ENCODE measurements around the gene ROBO4.

Gene ROBO4

DNA sequence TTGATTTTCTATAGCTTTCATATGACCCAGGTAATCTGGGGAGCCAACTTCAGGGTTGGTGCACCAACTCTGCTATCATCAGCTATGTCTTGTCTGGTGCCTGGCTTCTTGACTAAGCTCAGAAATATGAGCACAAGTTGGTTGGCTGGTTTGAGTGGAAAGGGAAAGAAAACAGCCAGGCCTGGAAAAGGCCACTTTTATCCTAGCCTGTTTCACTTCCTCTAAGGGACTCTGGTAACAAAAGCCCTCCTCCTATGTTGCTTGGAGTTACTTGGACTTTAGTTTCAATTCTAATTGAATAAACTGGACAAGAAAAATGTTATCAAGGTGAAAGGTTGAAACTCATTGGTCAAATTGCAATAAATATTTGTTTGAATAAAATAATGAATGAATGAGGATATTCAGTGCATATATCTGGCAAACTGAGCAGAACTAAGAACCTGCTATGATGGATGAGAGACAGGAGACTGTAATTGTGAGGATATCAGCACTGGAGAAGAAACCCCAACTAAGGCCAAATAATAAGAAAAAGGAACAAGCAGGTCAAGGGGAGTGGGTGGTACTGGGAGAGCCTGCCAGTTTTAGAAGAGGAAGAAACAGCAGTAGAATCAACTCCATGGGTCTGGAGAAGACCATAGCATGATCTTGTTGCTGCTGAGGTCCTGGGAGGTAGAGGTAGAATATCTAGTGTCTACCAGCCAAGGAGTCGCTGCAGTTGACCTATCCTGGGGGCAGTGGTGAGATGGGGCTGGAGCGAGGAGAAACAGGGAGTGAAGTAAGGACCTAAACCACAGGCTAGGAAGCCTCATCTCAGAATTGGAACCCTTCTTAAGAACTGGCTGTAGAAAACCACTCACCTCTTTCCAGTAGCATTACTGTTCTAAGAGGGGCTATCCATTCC lies 8.2 kb downstream of the ROBO4 start:
- peak; percentile 2 for DNase-seq (ENCODE audit: low spot score)

DNA sequence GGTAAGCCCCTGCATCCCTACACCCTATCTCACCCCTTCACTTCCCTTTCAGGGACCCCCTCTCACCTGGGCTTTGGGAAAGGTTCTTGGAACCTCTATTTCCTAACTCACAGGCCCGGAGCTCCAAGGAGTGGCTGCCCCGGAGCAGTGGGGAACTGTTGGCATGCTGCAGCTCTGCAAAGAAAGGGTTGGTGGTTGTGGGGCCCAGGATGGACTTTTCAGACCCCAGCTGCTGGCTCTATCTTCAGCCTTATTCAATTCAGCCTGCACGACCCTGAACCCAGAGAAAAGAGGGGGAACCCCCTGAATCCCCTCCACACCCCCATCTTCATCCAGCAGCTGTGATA lies 10.0 kb downstream of the ROBO4 start:
- DNase-seq (ENCODE audit: low spot score) = no peak

DNA sequence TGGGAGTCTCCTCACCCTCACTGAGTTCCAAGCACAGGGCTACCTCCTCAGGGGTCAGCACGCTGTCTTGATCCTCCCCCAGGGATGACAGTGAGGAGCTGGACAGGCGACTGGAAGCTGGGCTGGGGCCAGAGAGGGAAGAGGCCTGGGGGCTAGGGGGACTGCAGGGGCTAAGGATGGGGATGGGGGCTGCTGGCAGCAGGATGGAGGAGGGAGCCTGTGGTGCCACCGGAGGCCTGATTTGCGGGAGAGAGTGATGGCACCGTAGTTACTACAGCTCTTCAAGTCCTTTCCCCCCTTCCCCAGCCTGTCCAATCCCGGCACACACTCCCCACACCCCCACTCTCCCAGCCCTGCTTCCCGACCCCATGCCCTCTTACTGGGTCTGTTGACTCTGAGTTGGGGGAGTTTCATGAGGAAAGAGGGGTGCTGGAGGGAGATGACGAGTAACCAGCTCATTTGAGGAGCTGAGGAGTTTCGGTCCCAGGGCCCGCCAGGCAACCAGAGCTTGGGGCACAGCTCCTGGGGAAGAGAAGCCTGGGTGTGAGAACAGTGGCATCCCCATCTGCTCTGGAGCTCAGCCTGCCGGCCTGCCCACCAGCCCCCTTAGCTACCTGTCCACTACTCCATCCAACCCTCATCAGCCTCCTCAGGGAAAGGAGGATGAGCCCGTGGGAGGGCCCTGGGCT lies 10.5 kb downstream of the ROBO4 start:
- peak; percentile 4 for DNase-seq (ENCODE audit: low spot score)

DNA sequence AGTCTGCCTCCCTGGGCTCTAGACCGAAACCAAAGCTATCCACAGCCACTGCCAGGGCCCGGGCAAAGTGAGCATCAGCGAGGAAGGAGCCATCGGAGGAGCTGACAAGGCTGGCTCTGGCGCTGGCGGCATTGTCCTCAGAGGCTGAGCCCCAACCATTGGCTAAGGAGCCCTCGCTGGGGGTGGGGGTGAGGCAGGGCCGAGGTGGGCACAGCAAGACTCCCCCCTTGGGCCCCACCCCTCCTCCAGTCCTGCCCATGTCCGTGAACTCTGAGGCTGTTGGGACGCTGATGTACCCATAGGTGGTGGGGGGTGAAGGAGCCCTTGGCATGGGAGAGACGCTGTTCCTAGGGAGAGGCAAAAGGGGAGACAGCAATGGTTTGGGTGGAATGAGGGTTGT lies 11.2 kb downstream of the ROBO4 start:
- DNase-seq (ENCODE audit: low spot score) = no peak

DNA sequence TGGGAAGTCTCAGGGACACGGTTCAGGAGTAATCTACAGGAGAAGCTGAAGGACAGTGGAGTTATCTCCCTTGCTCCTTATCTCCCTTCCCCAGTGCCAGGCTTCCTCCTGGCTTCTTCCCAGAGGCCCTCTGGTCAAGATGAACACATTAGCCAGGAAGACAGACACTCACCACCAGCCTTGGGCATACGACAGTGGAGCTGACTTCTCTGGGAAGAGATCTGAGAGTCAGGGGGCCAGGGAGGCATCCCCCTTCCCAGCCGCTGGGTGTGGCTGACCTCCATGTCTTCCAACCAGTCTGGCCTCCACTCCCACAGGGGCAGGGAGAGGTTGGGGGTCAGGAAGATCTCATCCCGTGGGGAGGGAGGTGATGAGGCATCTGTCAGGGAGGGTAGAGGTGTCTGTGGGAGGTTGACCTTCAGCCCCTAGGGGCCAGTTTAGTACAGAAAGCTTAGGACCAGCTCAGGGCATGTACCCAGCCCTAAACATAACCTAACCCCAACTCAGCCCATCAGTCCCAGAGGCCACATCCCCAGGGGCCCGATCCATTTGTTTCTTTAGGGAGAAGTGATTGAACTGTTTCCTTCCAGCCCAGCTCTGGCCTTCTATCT lies 12.7 kb downstream of the ROBO4 start:
- no peak for DNase-seq (ENCODE audit: low spot score)

DNA sequence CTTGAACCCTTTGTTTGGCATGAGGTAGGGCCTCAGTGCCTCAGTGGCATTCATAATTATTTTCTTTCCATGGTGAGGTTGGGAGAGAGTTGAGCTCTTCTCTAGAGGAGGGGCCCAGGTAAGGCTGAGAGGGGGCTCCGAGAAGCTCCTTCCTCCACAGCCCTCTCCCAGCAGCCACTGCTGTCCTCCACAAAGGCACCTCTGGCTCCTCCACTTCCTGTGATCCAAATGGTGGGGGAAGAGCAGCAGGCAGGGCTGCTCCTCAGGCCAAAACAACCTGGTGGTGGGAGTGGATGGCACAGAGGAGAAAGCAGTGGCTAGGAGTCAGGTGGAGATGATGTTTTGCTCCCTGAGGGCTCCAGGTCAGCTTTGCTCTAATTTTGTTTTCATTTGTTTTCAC lies 13.3 kb downstream of the ROBO4 start:
- DNase-seq (ENCODE audit: low spot score) = no peak

DNA sequence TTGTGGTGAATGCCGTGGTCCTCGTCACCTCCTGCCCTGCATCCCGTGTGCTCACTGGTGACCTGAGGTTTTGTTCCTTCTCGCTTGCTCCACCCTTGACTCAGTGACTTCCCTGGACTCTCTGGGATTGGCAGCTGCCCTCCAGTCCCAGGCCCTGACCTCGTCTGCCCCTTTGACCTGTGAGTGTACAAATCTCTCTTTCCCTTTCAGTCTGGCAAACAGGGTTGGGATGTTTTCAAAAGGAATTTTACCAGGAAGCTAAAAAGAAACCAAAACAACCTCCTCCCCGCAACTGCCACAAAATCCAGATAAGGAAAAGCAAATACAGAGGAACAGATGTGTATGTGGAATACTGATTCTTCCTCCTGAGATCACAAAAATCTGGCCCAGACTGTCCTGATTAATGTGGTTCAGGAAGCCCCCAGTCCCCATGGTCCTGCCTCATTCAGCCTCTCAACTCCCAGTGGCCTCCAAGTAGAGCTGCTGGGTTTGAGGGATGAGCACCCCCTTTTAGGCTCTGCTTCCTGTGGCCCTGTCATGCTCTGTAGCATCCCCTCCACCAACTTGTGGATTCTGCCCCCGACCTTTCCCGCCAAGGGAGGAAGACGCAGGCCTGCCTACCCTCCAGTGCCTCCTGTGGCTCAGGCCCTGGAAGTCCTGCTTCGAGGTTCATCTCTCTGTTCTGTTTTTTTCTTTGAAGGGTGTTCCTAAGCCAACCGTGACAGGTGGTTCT lies 15.2 kb downstream of the ROBO4 start:
- no peak for DNase-seq (ENCODE audit: low spot score)

DNA sequence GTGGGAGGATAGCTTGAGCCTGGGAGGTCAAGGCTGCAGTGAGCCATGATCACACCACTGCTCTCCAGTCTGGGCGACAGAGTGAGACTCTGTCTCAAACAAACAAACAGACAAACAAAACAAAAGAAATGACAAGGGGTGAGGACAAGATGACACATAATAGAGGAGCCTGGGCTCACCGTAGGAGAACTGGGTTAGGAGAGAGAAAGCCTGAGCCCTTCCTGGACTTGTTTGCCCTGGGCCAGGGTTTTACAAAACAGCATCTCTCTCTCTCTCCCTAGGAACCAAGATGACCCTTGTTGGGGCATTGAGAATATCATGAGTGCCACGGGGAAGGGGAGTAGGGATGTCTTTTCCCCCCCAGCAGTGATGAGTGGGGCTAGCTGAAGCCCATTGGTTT lies 16.7 kb downstream of the ROBO4 start:
- DNase-seq (ENCODE audit: low spot score) = no peak

DNA sequence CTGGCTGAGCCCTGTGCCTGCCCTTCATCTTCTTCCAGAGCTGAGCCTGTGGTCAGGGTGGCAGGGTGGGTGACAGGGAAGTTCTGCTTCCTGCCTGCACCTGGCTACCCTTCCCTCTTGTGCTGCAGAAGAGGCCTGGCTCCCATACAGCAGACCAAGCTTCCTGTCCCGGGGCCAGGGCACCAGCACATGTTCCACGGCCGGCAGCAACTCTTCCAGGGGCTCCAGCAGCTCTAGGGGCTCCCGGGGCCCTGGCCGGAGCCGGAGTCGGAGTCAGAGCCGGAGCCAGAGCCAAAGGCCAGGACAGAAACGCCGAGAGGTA lies 17.4 kb downstream of the ROBO4 start:
- DNase-seq (ENCODE audit: low spot score) = no peak

DNA sequence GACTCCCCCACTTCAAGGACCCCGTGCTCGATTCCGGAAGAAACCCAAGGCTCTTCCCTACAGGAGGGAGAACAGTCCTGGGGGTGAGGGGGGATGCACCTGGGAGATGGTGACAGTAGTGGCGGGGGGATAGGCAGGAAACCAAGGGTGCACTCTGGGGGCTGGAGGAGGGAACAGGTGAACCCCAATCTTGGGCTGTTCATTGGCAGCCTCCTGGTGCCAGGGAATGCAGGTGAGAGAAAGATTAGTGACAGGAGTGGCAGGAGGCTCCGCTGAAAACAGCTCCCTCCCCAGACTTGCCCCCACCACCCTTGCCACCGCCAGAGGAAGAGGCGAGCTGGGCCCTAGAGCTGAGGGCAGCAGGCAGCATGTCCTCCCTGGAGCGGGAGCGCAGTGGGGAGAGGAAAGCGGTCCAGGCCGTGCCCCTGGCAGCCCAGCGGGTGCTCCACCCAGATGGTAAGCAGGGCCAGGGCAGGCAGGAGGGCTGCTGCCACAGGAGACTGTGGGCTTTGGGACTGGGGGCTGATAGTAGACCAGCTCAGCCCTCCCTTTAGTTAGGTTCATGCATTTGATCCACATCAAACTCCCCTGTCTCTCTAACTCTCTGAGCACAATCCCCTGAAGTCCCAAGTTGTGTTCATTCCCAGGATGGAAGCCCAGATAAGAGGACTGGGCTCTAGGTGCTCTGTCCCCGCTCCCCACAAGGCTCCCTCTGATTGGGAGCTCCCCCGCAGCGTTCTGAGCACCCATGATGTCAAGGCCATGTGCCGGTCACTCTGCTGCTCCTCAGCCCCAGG lies 18.0 kb downstream of the ROBO4 start:
- DNase-seq (ENCODE audit: low spot score) = no peak

DNA sequence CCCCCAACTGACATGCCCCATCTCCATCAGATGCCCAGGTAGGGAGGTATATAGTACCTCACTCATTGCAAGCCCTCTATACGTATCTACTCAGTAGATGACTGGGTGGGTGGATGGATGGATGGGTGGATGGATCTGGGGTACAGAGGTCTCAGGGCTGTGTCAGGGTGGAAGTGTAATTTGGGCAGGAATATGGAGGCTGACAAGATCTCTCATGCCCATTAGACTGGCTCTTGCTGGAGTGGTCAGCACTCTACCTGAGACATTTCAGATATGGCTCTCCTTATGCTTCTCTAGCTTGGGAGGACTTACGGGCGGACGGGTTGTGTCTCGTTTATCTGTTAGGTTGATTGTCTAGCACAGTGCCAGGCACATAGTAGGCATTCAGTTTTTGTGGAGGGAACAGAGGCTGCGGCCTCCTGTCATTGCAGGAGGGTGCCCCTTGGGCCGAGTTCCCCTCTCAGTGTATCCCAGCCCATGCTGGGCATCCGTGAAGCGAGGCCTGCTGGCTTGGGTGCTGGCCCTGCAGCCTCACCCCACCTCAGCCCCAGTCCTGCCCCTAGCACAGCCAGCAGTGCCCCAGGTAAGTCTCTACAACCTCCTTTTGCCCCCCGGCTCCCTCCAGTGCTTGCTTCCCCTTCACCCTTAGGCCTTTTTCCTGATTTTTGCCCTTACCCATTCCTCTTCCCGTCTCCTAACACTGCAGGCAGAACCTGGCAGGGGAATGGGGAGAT lies 18.7 kb downstream of the ROBO4 start:
- peak; percentile 8 for DNase-seq (ENCODE audit: low spot score)

DNA sequence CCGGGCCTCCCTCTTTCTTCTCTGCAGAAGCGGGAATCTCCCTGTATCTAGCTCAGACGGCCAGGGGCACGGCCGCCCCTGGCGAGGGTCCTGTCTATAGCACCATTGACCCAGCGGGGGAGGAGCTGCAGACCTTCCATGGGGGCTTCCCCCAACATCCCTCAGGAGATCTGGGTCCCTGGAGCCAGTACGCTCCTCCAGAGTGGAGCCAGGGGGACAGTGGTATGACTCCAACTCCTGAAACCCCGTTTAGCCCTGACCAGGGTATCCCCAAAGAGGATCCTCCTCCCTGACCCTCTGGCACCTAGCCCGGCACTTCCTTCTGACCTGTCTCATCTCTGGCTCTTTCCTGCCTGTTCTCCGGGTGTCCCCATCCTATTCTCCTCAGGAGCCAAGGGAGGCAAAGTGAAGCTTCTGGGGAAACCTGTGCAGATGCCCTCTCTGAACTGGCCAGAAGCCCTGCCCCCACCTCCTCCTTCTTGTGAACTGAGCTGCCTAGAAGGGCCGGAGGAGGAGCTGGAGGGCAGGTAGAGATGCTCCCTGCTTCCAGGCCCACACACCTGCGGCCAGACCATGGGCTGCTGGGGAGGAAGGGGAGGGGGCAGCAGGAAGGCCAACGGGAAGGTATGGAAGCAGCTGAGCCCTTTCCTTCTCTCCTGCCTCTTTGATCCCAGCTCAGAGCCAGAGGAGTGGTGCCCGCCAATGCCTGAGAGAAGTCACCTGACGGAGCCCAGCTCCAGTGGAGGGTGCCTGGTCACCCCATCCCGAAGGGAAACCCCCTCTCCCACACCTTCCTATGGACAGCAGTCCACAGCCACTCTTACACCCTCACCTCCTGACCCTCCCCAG lies 19.5 kb downstream of the ROBO4 start:
- peak; percentile 6 for DNase-seq (ENCODE audit: low spot score)

DNA sequence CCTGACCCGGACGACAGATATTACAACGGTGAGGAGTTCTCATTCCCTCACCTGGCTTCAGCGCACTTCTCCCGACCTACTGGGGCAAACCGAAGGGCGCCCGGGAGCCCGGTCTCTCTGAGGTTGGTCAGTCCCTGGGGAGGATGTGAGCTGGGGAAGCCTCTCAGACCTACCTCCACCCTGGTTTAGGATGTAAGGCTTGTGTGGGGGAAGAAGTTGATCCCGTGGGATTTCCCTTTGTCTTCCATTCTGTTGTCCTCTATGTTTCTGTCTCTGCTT lies 20.1 kb downstream of the ROBO4 start:
- no peak for DNase-seq (ENCODE audit: low spot score)

DNA sequence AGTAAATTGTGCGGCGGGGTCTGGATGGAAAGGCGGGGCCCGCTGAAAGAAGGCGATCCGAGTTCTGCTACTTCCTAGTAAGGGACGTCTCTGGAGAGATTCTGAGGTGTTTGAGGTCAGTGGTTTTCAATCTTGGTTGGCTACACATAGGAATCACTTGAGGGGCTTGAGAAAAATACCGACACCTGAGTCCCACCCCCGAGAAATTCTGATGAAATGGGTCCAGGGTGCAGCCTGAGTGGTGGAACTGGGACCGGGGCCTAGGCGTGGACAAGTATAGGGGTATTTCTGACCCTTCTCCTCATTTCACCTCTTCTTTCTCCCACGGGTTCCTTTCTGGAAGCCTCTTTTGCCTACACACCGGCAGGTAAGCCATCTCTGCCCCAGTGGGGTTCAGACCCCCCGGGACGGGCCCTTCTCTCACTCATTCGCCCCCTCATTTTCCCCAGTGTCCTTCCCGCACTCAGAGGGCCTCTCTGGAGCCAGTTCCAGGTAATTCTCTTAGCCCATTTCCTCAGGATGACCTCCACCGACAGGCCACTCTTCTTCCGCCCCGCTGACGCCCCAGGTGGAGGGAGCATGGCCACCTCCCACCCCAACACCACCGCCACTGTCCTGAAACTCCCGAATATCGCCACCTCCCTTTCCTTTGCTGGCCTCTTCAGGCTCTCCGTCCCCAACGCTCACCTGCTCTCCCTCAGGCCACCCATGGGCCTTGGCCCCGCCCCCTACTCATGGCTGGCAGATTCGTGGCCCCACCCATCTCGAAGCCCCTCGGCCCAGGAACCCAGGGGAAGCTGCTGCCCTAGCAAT lies 20.6 kb downstream of the ROBO4 start:
- DNase-seq (ENCODE audit: low spot score) = peak; percentile 40

DNA sequence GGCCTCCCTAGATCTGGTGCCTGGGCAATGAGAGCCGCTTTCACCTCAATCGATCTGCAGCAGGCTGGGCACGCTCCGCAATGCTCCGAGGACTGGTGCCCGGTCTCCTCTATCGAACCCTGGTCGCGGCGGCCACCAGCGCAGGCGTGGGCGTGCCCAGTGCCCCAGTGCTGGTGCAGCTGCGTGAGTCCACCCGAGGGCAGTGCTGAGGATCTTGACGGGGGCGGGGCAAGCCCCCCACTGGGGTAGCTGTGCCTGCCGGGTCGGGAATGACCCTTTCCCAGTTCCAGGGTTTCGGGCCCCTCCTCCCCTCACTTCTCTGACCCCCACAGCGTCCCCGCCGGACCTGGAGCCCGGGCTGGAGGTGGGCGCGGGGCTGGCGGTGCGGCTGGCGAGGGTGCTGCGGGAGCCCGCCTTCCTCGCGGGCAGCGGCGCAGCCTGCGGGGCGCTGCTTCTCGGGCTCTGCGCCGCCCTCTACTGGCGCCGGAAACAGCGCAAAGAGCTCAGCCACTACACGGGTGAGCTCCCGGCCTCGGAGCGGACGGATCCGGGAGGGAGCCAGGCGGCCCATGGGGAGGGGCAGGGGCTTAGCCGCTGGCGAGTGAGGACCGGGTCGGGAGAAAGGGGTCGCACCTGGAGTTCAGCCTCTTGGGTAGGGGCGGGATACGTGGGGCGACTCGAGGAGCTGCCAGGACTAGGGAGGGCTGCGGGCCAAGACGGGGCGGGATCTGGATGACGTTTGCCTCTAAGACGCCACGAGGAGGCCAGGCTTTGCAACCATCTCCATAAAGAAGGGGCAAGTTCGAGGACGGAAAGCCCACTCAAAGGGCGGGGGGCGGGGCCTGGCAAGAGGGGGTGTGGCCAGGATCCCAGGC lies 21.5 kb downstream of the ROBO4 start:
- DNase-seq (ENCODE audit: low spot score) = peak; percentile 93

DNA sequence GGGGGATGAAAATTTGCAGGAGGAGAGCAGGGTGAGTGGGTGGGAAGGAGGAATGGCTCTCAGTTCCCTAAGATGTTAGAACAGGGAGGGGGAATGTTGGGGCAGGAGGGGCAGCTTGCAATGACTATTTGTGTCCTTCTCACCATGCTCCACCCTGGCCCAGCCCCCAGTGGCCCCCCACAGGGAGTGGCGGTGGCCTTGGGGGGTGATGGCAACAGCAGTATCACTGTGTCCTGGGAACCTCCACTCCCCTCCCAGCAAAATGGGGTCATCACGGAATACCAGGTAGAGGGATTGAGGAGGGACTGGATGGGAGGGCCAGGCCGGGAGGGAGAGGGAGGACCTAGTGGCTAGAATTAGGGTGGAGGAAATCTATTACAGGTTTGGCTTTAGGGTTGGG lies 22.3 kb downstream of the ROBO4 start:
- peak; percentile 23 for DNase-seq (ENCODE audit: low spot score)

DNA sequence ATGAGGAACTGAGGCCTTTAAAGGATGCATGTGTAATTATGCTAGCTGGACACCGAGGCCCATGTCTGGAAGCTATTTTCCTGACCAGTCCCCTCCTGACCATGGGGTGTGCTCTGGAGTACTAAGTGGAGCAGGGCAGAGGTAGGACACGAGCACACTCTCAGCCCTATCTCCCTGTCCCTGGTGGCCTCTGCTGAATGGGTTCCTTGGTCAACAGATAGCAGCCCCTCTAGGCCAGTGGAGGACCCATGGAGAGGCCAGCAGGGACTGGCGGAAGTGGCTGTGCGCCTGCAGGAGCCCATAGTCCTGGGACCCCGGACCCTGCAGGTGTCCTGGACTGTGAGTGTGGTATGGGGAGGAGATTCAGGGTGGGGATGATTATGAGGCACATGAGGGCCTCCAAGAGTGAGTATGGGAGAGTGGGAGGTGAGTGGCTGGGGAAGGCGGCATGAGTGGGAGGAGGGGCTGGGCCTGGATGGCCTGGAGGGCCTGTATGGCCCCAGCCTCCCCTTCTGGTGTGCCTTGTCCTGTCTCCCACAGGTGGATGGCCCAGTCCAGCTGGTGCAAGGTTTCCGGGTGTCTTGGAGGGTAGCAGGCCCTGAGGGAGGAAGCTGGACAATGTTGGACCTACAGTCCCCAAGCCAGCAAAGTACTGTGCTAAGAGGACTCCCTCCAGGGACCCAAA lies 23.0 kb downstream of the ROBO4 start:
- DNase-seq (ENCODE audit: low spot score) = peak; percentile 16

DNA sequence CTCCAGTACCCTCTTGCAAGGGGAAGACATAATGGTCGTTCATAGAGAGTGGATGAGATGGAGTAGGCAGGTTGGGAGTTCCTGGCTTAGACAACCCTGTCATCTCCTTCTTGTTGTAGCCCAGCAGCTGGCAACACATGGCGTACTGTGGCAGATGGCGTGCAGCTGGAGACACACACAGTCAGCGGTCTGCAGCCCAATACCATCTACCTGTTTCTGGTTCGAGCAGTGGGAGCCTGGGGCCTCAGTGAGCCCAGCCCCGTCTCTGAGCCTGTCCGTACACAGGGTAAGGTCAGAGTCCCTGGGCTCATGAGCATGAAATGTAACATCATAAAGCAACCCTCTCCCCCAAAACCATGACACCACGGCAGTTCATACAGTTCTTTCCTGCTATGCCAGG lies 23.7 kb downstream of the ROBO4 start:
- DNase-seq (ENCODE audit: low spot score) = no peak
